Measurements from ENCODE around the gene ZC3H18. TPM values are rescaled to one million over a fixed set of nuclear protein-coding genes. Genes with fewer than 3 reads are reported as not detected.
A peak's percentile ranks its signal among the peaks of the same experiment; 100 is the strongest.

ZC3H18 gene
- total and polyA plus RNA-seq, 9 donors: 9.2 to 34.8 (median 31.4) TPM

DNA sequence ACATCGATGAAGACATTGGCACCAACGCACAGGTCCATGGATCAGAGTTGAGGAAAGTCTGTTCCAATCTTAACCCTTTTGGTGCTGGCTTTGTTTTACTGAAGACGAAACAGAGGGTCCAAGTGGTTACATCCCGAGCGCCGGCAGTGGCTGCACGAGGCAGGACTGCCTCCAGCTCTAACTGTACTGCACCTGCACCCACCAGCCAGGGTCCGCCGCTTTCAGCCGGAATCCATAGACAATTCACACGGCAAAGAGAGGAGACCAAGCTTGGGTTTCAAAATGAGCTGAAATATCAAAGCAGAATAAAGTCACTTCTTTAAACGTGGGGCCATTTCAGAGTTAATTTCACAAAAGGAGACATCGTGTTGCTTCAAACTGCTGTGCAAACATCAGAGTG lies 21.2 kb upstream of the ZC3H18 start:
- H3K27me3 ChIP-seq (ENCODE audit: control insufficient read depth, insufficient read depth, low read length): peaks cover 53% of the 10 kb centered on the region
- no peak overlapping the region for H3K4me3 ChIP-seq (ENCODE audit: low read length)
- H3K9me3 ChIP-seq (replicated peaks; ENCODE audit: control insufficient read depth, low read depth, low read length): peaks cover 7% of the 10 kb centered on the region
- H3K27ac ChIP-seq (ENCODE audit: low read length): no peak overlapping the region
- no peaks in the 10 kb centered on the region for H3K36me3 ChIP-seq (ENCODE audit: control insufficient read depth, insufficient read depth, low read length)
- DNase-seq: no peak
- peaks cover 23% of the 10 kb centered on the region for H3K4me1 ChIP-seq (ENCODE audit: control insufficient read depth, insufficient read depth, low read length)
- 79% methylated on average over 12 of the region's 13 CpGs for WGBS (ENCODE audit: insufficient coverage)

DNA sequence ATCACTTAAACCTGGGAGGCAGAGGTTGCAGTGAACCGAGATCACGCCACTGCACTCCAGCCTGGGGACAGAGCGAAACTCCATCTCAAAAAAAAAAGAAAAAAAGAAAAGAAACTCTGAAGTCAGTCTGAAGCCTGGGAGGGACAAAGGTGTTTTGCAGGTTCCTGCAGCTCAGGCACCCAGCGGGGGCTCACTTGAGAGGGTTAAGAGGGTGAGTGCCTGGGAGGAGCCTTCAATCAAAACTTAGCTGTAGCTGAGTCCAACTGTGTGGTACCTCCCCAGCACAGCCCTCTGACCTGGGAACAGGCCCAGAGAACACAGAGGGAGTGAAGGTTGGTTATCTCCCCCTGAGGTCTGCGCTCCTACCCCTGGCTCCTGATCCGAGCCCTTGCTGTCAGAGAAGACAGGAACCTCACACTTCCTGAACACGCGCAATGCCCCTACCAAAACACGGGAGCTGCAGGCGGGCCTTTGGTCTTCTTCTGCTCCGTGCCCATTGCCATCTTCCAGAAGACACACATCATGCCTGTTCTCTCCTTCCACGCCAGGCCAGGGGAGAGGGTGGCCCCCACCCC lies 20.4 kb upstream of the ZC3H18 start:
- peaks cover 60% of the 10 kb centered on the region for H3K27me3 ChIP-seq (ENCODE audit: control insufficient read depth, insufficient read depth, low read length)
- H3K36me3 ChIP-seq (ENCODE audit: control insufficient read depth, insufficient read depth, low read length): no peaks in the 10 kb centered on the region
- peaks cover 31% of the 10 kb centered on the region for H3K4me1 ChIP-seq (ENCODE audit: control insufficient read depth, insufficient read depth, low read length)
- WGBS (ENCODE audit: insufficient coverage): 84% methylated on average over 3 of the region's 12 CpGs
- H3K9me3 ChIP-seq (replicated peaks; ENCODE audit: control insufficient read depth, low read depth, low read length): peaks cover 3% of the 10 kb centered on the region
- no peak overlapping the region for H3K27ac ChIP-seq (ENCODE audit: low read length)
- H3K4me3 ChIP-seq (ENCODE audit: low read length): no peak overlapping the region
- no peak for DNase-seq

DNA sequence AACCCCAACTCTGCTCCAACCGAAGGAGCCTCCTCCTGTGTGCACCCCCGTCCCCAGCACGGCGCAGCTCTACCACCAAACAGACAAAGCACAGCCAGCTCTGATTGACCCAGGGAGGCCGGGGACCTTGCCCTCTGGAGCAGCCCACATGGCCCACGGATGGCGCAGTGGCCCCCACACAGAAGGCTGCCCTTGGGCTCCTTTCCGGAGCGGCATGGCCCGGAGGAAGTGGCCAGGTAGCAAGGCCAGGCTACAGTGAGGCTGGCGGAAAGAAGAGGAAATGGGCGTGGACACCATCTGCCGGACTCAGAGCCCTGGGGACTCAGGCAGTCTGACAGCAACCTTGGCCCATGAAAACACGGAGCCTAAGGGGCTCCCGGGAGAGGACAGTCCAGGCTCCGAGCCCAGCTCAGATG lies 19.9 kb upstream of the ZC3H18 start:
- Histone ChIP-seq H3K27me3 (ENCODE audit: control insufficient read depth, insufficient read depth, low read length) (peaks cover 61% of the 10 kb centered on the region), H3K4me1 (ENCODE audit: control insufficient read depth, insufficient read depth, low read length) (peaks cover 34% of the 10 kb centered on the region)

DNA sequence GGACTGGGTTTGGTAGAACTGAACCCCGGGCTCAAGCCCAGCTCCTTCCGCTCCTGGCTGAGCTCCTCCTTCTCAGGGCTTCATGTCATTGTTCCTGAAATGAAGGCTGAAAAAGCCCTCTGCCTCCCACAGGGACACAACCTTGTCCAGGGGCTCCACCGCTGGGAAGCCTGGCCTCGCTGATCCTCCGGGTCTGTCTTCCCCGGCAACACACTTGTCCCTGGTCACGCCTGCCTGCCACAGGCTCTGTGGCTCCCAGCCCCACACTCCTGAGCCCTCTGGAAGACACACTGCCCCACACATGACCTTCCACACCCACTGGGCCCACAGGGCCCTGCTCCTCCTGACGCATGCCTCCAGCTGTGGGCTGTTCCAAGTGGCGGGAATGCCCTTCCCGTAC lies 18.0 kb upstream of the ZC3H18 start:
- no peak for DNase-seq
- peaks cover 57% of the 10 kb centered on the region for H3K27me3 ChIP-seq (ENCODE audit: control insufficient read depth, insufficient read depth, low read length)
- WGBS (ENCODE audit: insufficient coverage): 55% methylated on average over 8 of the region's 10 CpGs
- no peaks in the 10 kb centered on the region for H3K9me3 ChIP-seq (replicated peaks; ENCODE audit: control insufficient read depth, low read depth, low read length)
- H3K36me3 ChIP-seq (ENCODE audit: control insufficient read depth, insufficient read depth, low read length): no peaks in the 10 kb centered on the region
- H3K4me1 ChIP-seq (ENCODE audit: control insufficient read depth, insufficient read depth, low read length): peaks cover 34% of the 10 kb centered on the region
- H3K27ac ChIP-seq (ENCODE audit: low read length): no peak overlapping the region
- no peak overlapping the region for H3K4me3 ChIP-seq (ENCODE audit: low read length)

More for the DNA sequence above, 19.9 kb upstream of the ZC3H18 start:
- Histone ChIP-seq H3K9me3 (replicated peaks; ENCODE audit: control insufficient read depth, low read depth, low read length) (no peaks in the 10 kb centered on the region), H3K27ac (ENCODE audit: low read length) (no peak overlapping the region), H3K36me3 (ENCODE audit: control insufficient read depth, insufficient read depth, low read length) (no peaks in the 10 kb centered on the region), H3K4me3 (ENCODE audit: low read length) (no peak overlapping the region)
- 28% methylated on average over 14 of the region's 16 CpGs for WGBS (ENCODE audit: insufficient coverage)
- peak; percentile 90 for DNase-seq

DNA sequence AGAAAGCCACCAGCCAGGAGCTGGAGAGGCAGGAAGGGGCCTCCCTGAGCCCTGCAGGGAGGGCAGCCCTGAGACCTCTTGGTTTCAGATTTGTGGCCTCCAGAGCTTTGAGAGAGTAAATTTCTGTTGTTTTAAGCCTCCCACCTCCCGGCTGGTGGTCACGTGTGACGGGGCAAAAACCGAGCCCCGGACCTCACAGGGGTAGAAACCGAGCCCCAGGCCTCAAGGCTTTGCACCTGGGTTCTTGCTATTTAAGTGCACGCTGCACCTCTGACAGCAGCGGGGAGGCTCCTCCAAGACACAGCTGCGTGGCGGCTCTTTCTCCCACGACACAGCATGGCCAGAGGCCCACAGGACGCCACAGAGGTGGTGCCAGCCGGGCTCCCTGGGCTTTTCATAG lies 17.4 kb upstream of the ZC3H18 start:
- 41% methylated on average over 13 of the region's 13 CpGs for WGBS (ENCODE audit: insufficient coverage)

DNA sequence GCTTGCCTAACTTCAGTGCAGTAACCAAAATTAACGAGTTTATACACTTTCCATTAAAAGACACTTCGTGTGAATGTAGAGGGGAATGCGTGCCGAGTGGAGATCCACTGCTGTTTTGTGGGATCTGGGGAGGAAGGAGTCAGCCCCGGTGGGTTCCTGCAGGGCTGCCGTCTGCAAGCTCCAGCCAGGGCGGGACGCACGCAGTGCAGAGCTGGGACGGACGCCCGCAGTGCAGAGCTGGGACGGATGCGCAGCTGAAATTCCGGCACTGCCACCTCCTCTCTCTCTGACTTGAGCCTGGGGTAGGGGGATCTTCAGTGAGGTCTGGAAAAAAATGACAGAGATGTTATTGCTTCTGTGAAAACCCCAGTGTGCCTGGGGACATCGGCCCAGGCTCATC lies 16.5 kb upstream of the ZC3H18 start:
- H3K9me3 ChIP-seq (replicated peaks; ENCODE audit: control insufficient read depth, low read depth, low read length): no peaks in the 10 kb centered on the region
- no peak overlapping the region for H3K4me3 ChIP-seq (ENCODE audit: low read length)
- peaks cover 37% of the 10 kb centered on the region for H3K4me1 ChIP-seq (ENCODE audit: control insufficient read depth, insufficient read depth, low read length)
- no peak overlapping the region for H3K27ac ChIP-seq (ENCODE audit: low read length)
- peaks cover 59% of the 10 kb centered on the region for H3K27me3 ChIP-seq (ENCODE audit: control insufficient read depth, insufficient read depth, low read length)
- H3K36me3 ChIP-seq (ENCODE audit: control insufficient read depth, insufficient read depth, low read length): no peaks in the 10 kb centered on the region
- DNase-seq: peak; percentile 76
- 19% methylated on average over 4 of the region's 16 CpGs for WGBS (ENCODE audit: insufficient coverage)

More for the DNA sequence above, 17.4 kb upstream of the ZC3H18 start:
- Histone ChIP-seq H3K4me1 (ENCODE audit: control insufficient read depth, insufficient read depth, low read length) (peaks cover 34% of the 10 kb centered on the region), H3K36me3 (ENCODE audit: control insufficient read depth, insufficient read depth, low read length) (no peaks in the 10 kb centered on the region), H3K4me3 (ENCODE audit: low read length) (no peak overlapping the region), H3K27ac (ENCODE audit: low read length) (no peak overlapping the region), H3K9me3 (replicated peaks; ENCODE audit: control insufficient read depth, low read depth, low read length) (no peaks in the 10 kb centered on the region), H3K27me3 (ENCODE audit: control insufficient read depth, insufficient read depth, low read length) (peaks cover 61% of the 10 kb centered on the region)
- DNase-seq: no peak

DNA sequence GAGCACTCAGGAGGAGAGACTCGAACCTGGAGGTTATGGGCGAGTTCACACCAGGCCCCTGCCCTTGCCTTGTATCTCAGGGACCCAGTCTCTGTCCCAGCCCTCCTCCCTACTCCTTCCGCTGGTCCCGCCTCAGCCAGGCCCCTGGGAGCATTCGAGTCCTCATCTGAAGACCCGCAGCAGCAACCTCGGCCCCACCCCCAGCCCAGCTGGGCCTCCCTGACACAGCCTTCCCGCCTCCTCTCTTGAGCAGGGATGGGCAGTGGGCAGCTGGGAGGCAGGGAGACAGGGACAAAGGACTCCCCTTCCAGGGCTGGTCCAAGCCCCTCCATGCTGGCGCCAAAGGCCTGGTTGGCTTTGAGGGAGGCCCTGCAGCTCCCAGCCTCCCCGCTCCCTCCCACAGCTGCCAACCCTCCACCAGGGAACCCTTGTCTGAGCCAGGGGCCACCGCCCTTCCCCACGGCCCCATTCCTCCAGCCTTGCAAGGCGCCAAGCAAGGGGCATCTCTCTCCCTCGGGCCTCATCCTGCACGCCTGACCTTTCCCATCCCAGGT lies 15.4 kb upstream of the ZC3H18 start:
- Histone ChIP-seq H3K27me3 (ENCODE audit: control insufficient read depth, insufficient read depth, low read length) (peaks cover 51% of the 10 kb centered on the region), H3K27ac (ENCODE audit: low read length) (no peak overlapping the region), H3K4me3 (ENCODE audit: low read length) (no peak overlapping the region), H3K9me3 (replicated peaks; ENCODE audit: control insufficient read depth, low read depth, low read length) (no peaks in the 10 kb centered on the region), H3K36me3 (ENCODE audit: control insufficient read depth, insufficient read depth, low read length) (no peaks in the 10 kb centered on the region), H3K4me1 (ENCODE audit: control insufficient read depth, insufficient read depth, low read length) (peaks cover 42% of the 10 kb centered on the region)
- 66% methylated on average over 10 of the region's 15 CpGs for WGBS (ENCODE audit: insufficient coverage)
- peak; percentile 32 for DNase-seq

DNA sequence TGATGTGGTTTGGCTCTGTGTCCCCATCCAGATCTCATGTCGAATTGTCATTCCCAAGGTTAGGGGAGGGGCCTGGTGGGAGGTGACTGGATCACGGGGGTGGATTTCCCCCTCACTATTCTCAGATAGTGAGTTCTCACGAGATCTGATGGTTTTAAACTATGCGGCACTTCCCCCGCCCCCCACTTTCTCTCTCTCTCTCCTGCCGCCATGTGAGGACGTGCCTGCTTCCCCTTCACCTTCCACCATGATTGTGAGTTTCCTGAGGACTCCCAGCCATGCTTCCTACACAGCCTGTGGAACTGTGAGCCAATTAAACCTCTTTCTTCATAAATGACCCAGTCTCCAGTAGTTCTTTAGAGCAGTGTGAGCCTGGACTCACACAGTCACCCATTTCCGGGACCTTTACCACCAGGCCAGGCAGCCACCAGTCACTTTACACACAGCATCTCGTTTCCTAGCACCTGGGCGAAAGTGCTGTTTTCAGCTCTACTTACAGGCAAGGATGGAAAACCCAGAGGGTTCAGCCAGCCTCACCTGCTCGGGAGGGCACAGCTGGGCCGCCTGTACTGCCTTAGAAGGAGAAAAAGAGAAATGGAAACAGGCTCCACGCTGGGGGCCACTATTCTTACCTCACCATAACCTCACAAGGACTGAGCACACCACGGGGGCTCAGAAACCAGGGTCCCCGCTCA lies 13.8 kb upstream of the ZC3H18 start:
- Histone ChIP-seq H3K27ac (ENCODE audit: low read length) (no peak overlapping the region), H3K4me1 (ENCODE audit: control insufficient read depth, insufficient read depth, low read length) (peaks cover 32% of the 10 kb centered on the region), H3K9me3 (replicated peaks; ENCODE audit: control insufficient read depth, low read depth, low read length) (no peaks in the 10 kb centered on the region), H3K36me3 (ENCODE audit: control insufficient read depth, insufficient read depth, low read length) (no peaks in the 10 kb centered on the region), H3K27me3 (ENCODE audit: control insufficient read depth, insufficient read depth, low read length) (peaks cover 44% of the 10 kb centered on the region), H3K4me3 (ENCODE audit: low read length) (no peak overlapping the region)
- WGBS (ENCODE audit: insufficient coverage): 96% methylated on average over 9 of the region's 15 CpGs
- no peak for DNase-seq

DNA sequence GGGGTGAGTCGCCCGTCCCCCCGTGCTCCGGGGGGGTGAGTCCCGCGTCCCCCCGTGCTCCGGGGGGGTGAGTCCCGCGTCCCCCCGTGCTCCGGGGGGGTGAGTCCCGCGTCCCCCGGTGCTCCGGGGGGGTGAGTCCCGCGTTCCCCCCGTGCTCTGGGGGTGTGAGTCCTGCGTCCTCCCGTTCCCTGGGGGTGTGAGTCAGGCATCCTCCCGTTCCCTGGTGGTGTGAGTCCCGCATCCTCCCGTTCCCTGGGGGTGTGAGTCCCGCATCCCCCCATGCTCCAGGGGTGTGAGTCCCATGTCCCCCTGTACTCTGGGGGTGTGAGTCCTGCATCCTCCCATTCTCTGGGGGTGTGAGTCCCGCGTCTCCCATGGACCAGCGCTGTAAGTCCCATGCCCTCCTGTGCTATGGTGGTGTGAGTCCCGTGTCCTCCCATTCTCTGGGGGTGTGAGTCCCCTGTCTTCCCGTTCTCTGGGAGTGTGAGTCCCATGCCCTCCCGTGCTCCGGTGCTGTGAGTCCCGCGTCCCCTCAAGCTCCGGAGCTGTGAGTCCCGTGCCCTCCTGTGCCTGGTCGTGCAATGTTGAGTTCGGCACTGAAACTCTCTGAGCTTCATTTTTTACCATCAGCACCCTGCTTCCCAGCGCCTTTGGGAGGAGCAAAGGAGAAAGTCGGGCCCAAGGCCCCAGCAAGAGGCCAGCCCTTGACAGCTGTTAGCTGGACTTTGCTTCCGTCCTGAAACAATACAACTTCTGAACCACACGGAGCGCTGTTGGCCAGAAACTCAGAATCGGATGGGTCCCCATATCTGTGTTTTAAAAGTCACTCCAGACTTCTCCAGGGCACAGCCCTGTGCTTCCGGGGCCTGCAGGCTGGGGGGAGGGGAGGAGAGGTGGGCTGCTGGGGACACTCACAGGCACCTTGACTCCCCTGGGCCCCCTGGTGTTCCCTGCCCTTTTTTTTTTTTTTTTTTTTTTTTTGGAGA lies 11.5 kb upstream of the ZC3H18 start:
- Histone ChIP-seq H3K4me3 (ENCODE audit: low read length) (no peak overlapping the region), H3K4me1 (ENCODE audit: control insufficient read depth, insufficient read depth, low read length) (peaks cover 24% of the 10 kb centered on the region), H3K27ac (ENCODE audit: low read length) (no peak overlapping the region), H3K36me3 (ENCODE audit: control insufficient read depth, insufficient read depth, low read length) (no peaks in the 10 kb centered on the region), H3K27me3 (ENCODE audit: control insufficient read depth, insufficient read depth, low read length) (peaks cover 35% of the 10 kb centered on the region), H3K9me3 (replicated peaks; ENCODE audit: control insufficient read depth, low read depth, low read length) (no peaks in the 10 kb centered on the region)
- 57% methylated on average over 12 of the region's 45 CpGs for WGBS (ENCODE audit: insufficient coverage)
- peak; percentile 88 for DNase-seq

Measured in muscle of leg (tissue), 11 donors.